ENCODE measurements around the gene PRKAR2A.

The PRKAR2A gene

DNA sequence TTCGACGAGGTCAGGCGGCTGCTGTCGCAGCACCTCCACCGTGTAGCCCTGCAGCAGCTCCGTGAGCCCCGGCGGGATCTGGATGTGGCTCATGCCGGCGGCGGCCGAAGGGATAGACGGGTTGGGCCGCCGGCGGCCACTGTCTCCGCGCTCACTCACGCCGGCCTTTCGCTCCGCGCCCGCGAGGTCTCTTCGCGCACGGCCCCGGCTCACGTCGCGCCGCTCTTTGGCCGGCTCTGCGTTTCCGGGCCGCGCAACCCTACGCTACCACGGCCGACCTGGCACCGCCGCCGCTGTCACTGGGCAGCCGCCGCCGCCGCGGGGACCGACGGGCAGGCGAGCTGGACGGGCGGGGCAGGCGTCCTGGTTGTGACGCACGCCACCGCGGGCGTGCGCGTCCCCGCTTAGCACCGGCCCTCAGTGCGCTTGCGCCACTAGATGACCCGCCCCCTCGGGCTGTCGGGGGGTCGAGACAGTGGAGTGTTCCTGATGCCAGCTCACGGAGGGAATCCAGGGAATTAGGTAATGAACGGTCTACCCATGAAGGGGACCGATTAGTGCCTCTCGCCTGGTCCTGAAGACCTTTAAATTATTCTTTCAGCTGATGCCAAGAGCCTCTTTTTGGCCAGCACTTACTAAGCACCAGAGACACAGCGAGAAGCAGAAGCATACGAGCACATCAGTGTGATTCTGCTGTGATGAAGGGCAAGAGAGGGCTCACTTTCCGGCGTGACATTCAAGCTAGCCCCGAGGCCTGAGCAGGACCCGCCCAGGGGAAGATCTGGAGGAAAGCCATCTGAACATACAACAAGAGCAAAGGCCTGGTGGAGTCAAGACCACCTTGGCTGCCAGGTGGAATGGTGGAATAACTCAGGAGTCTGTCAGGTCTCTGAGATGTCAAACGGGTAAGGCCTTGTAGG lies at the start of gene PRKAR2A:
Gene PRKAR2A, minus strand, starts transcription at position 371 of the 920 bp plus-strand sequence. Its CDS starts 278 bp downstream, at position 93.
- DNase-seq: peak; percentile 49 to 89

DNA sequence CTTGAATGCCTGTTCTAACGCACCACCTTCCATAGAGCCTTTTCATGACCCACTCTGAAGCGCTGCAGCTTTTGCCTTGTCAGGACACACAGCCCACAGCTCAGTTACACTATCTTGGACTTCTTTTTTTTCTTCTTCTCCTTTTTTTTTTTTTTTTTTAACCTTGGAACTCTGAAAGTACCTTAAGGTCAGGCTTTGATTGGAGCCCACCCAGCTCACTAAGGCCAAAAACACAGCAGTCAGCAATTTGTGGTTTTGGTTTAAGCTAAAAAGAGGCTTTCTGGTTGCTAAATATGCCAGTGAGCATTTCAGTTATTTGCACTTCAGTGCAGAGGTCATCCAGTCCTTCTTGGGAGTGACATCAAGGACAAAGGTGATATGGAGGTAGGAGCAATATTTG lies 49.3 kb upstream of the PRKAR2A start:
- DNase-seq: no peak

DNA sequence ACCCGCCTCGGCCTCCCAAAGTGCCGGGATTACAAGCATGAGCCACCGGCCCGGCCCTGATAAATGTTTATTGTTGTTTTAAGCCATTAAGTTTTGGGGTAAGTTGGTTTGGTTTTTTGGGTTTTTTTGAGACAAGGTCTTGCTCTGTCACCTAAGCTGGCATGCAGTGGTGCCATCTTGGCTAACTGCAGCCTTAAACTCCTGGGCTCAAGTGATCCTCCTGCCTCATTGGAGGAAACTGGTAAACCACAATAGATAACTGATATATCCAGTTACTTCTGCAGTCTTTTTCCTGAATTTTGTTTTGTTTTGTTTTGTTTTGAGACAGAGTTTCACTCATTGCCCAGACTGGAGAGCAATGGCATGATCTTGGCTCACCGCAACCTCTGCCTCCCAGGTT lies 46.8 kb upstream of the PRKAR2A start:
- DNase-seq: no peak

DNA sequence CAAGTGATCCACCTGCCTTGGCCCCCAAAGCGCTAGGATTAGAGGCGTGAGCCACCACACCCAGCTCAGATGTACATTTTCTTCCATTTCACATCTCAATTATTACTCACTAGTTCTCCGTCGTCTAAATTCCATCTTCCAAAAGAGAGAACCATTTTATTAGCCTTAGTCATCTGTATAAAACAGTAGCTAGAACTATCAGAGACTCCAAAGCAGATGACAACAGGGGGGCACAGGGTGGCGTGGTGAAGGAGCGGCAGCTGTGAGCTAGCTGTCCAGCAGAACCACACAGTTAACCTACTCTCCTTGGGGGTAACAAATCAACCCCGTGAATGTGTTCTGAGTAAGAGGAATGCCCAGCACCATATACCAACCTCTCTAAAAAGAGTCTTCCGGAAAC lies 43.9 kb upstream of the PRKAR2A start:
- DNase-seq: no peak

DNA sequence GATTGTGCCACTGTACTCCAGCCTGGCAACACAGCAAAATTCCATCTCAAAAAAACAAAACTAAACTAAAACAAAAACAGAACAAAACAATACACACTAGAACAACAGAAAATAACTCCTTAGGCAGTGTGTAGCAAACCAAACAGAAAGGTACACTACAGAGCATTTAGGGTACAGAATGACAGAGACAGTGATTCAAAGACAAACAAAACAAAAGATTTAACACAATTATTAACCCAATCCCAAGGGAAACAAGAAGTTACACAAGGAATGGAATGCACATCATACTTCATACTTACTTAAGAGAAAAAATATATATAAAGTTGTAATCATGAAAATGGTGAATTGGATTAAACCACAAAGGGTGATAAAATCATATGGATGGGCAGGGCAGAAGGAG lies 38.1 kb upstream of the PRKAR2A start:
- no peak for DNase-seq

DNA sequence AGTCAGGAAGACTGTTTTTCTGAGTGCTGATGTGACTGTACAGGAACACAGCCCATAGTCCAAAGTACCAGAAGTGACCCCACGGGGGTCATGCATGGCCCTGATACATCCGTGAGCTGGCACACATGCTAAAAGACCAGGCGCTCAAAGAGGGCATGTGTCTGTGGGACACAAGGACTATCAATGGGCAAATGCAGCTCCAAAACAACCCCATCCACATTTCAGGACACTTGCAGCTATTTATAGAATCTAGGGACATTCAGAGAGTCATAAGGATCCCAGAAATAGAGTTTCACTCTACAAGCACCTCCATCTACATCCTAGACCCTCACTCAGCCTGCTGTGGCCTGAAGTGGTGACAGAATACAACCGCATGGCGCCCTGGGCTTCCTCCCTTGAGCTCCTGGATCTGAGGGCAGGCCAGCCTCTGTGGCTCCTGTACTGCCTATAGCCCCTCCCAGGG lies 34.0 kb upstream of the PRKAR2A start:
- no peak for DNase-seq

DNA sequence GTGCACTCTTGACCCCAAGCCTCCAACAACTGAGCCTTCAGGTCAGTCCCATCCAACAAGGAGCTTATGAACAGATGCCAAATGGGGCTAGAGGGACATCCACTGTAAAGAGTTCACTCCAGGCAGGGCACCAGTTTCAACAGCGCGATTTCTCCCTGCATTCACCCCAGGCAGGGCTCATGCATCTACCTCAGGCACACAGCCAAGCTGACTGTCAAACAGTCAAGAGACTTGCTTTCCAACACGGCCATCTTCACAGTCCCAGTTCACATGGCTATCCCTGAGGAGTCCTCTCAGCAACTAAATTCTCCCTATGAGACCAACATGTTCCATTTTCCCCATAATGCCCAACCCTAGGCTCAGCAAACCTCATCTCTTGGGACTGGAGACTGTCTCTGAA lies 33.3 kb upstream of the PRKAR2A start:
- no peak for DNase-seq

DNA sequence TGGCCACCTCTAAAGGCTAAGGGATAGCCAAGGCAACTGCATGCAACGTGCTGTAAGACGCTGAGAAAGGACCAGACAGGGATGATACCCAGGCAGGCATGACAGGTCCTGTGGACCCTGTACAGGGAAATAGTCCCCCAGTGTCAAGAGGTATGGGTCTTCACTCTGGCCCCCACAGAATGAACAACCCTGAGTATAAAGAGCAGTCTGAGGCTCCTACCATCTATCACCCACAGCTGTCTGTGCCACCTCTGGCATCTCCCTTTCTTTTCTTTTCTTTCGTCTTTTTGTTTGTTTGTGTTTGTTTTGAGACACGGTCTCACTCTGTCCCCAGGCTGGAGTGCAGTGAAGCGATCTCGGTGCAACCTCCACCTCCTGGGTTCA lies 32.3 kb upstream of the PRKAR2A start:
- DNase-seq: no peak

DNA sequence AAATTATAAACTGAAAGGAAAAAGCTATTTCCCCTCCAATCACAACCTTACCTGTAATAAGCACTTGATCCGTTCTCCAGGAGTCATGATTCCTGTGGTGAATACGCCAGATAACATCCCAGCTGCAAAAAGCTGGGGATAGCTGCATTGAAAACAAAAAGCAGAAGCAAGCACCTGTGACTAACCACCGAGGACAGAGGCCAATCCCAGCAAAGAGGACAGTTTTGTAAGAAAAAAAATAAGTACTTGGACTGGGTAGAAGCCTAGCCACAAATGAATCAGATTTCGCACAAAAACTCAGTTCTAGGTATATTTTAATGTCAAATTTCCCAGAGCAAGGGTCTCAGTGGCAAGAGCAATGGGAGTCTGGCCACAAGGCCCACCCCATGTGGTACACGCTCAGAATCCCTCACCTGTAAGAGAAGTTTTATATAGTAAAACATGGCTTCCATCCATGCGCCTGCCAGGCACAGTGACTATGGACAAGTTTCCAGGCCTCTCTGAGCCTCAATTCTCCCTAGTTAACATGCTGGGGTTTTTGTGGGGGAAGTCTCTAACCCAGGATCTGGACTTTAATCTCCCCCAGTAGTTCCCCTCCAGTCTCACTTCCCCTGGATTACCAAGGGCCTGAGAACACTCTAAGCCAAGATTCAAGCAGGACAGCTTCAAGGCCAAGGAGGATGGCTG lies 31.8 kb upstream of the PRKAR2A start:
- no peak for DNase-seq

DNA sequence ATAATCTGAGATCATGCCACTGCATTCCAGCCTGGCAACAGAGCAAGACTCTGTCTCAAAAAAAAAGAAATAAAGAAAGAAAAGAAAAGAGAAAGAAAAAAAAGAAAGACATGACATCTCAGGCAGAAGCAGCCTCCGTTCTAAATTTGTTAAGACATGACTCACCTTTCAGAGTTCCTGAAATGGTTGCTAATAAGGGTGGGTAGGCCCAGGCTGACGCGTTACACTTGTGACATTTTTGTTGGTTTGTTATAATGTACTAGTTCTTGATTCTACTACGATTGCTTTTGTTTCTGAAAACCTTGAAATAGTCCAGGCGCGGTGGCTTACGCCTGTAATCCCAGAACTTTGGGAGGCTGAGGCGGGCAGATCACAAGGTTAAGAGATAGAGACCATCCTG lies 30.0 kb upstream of the PRKAR2A start:
- no peak for DNase-seq

DNA sequence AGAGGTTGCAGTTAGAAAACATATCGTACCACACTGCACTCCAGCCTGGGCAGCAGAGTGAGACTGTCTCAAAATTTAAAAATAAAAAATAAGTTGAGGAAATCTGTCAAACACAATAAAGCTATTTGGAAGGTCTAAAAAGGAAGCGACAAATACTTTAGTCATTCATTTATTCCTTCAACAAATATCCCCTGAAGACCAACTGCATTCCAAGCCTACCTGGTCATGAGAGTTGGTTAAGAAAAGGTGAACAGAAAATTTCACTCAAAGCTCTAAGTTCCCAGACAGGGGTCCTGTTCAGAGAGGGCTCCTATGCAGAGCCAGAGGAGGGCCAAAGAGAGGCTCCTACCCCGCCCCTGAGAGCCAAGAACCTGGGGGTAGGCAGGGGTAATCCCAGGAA lies 15.4 kb upstream of the PRKAR2A start:
- no peak for DNase-seq

DNA sequence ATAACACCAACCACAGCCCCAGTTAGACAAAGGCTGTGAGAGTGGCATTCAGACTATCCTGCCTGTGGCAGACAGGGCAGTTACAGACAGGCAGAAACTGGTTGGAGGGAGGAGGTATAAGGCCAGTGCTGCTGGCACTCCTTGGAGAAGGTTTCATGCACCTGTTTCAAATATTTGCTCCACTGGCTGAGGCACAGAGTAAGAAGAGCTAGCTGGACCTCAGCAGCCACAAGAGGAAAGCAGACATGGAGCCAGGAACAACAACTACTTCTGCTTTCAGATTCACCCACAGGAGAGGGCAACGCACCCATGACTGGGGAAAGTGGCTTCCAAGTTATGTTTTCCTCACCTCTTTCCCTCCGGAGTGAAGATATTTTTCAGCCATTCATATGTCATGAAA lies 11.5 kb upstream of the PRKAR2A start:
- no peak for DNase-seq

DNA sequence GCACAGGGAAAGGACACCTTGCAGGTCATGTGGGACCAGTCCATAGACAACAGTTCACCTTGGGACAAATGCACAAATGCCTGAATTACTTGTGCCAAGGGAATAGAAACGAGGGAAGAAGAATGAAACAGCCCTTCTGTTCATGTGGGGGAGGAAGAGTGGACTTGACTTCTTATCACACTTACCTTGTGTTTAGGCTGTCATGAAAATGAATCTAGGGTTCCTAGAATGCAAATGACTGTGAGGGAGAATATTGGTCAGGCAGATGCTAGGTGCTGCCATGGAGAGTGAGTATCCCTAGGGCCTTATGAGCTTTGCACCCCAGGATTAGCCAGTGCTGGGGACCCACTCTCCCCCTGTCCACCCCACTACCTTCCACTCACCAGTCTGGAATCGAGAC lies 11.0 kb upstream of the PRKAR2A start:
- DNase-seq: no peak

DNA sequence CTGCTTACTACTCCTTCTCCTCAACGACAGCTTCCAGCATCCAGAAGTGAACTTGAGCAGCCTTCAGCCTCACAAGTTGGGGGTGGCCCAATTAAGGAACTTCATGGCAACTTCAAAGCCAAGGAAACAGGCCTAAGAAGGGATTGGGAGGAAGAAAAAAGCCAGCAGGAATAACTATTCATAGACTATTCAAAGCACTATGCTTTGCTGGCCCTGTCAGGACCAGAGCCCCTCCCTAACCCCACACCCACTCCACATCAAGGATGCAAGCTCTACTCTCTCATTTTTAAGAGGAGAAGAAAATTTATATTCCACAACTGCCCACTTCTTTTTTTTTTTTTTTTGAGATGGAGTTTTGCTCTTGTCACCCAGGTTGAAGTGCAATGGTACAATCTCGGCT lies 10.0 kb upstream of the PRKAR2A start:
- no peak for DNase-seq

DNA sequence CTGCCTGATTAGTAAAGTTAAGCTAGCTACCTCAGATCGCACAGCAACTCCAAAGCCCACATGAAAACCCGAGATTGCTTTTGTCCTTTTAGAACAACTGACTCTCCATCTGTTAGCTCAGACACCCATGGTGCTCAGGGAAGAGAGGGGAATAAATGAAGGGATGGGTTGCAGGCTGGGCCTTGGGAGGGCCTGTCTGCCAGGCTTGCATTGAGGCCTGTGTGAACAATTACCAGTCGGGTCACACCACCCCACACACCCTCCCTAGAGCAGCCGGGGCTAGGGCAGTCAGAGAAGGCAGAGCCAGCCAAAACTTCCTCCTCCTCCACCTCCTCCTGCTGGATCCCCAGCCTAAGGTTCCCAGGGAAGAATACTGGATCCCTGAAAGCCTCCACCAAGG lies 8.8 kb upstream of the PRKAR2A start:
- DNase-seq: no peak

DNA sequence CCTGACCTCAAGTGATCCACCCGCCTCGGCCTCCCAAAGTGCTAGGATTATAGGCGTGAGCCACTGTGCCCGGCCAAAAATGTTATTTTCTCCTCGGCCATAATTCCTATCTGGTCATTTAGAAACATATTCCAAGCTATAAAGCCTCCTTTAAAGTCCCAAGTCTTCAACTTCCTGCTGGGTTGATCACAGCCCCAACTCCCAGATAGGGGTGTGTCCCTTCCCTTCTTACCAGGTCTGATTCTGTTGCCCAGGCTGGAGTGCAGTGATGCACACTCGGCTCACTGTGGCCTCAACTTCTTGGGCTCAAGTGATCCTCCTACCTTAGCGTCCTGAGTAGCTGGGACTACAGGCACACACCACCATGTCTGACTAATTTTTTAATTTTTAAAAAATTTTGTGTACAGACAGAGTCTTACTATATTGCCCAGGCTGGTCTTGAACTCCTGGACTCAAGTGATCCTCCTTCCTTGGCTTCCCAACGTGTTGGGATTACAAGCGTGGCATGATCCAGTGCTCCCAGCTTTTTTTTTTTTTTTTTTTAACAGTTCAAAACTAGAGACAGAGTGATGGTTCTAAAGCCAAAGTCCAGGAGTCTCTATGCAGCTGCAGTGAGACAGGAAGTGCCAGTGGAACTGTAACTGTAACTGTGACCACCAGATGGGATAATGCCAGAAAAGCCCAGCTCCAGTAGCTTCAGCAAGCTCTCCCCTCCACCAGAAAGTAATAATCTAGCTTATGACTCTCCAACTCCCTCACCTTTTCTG lies 8.2 kb upstream of the PRKAR2A start:
- no peak for DNase-seq

DNA sequence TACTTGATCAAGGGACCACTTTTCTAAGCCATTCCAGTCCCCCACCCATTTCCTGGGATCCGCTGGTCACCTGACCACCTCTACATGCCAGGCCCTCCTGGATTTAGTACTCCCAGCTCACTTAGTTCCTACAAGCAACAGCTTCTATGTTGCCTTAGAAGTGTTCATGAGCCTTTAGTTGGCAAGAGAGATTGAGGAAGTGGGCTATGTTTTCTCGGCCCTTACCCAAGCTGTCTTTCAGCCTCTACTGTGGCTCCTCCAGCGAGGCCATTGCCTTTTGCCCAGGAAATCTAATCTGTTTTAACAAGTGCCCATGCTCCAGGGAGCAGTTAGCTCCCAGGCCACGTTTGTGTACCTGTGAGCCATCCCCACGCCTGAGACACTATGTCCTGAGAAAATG lies 4.5 kb upstream of the PRKAR2A start:
- DNase-seq: no peak

DNA sequence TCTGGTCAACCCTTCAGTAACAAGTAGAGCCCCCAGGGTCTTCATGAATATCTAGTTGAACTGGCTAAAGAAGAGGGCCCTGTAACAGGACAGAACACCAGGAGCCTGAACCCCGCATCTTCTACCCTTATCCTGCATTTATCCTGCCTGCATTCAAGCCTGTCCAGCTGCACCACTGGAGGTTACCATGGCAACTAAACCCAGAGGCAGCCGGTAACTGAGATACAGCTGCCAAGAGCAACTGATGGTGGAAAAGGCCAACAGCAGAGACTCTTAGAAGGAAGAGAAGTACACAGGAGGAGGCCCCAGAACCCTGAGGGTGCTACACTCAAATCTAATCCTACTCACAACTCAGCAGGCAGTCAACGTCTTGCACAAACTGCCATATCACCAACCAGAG lies 3.7 kb upstream of the PRKAR2A start:
- DNase-seq: no peak

DNA sequence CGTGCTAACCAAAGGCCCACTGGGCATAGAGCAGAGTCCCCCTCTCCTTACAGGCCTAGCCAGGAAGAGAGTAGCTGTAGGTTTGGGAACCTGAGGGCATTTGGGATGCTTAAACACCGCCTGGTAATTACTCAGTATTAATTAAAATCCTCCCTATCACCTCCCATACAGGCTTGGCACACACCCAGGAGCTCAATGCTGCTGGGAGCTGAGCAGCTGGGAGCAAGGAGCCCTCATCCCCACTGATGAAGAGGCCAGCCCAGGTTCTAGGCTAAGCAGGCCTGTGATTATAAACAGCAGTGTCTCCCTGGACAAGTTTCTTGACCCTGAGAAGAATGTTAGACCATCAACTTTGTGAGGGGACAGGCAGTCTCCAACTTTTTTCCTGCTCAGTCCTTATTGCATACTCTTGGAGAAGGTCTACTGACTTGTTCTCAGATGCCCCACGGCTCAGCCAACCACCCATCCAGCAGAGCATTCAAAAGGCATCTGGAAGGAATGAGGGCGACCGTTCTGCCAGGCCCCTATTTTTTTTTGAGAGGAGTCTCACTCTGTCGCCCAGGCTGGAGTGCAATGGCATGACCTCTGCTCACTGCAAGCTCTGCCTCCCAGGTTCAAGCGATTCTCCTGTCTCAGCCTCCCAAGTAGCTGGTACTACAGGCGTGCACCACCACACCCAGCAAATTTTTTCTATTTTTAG lies 1.3 kb upstream of the PRKAR2A start:
- no peak for DNase-seq

DNA sequence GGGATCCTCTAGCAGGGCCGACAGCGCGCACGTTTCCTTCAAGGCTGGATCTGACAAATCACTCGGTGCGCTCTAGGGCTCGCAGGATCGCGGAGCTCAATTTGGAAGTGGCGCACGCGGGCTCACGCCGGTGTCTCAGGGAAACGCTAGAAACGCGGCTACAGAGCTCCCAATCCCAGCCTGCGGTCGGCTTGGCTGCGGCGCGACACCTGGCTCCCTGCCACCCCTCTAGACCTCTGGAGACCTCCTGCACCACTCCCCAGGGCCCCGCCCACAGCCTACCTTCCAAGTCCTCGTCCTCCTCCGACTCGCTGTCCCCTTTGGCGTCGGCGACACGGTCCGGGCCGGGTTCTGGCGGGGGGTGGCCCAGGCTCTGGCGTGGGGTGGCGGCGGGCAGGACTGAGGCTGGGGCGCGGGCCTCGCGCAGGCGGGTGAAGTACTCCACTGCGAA lies 596 bp downstream of the PRKAR2A start:
- DNase-seq: peak; percentile 49 to 68

DNA sequence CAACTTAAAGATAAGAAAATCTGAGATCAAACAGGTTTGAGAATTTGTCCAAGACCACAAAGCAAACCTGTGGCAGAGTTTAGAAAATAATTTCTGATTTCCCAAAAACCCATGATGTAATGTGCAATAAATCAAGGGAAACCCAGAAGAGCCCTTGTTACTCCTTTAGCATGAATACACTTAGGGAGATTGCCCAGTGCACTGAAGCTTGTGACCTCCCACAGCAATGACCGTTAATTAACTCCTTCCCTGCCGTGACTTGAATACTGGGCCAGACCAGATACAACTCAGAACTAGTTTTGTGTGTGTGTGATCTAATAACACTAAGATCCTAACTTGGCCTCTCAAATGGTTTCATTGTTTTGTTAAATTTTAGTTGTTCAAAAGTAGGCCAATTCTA lies 2.5 kb downstream of the PRKAR2A start:
- no peak for DNase-seq

DNA sequence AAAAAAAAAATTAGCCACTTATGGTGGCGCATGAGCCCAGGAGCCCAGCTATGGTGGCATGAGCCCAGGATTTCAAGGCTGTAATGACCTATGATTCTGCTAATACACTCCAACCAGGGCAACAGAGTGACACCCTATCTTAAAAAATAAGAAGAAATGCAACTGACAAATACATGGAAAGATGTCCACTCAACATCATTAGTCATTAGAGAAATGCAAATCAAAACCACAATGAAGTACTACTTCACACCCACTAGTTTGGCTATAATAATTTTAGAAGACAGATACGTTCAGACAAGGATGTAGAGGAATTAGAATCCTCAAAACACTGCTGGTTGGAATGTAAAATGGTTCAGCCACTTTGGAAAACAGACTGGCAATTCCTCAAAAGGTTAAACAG lies 10.5 kb downstream of the PRKAR2A start:
- no peak for DNase-seq

Measured in NCI-H446 (cell line).